Stimulated activated CD4-positive, alpha-beta T cell treated with anti-CD3 and anti-CD28 coated beads, TNF-alpha, amount 100 ng/mL, for 1 hour (primary cell): ENCODE data around the gene LGR5.
"Not testable (repeated sequence)": the region's sequence is repeated elsewhere in the genome, so short reads cannot be mapped to it uniquely, and the experiment has no call there.

Experiments
- DNase-seq, 3 donors: peaks; one replicate each; pipeline ENCODE4 v3.0.0-alpha.2; 2020; ENCODE audit warnings: low read depth in 3 of 3, low spot score in 1 of 3

LGR5 gene

GRCh38 chr12:71472441-71472911, 32.9 kb downstream of the LGR5 start:
- no peak for DNase-seq

GRCh38 chr12:71474791-71475190, 35.2 kb downstream of the LGR5 start:
- no peak for DNase-seq

GRCh38 chr12:71475280-71475679, 35.7 kb downstream of the LGR5 start:
- no peak for DNase-seq

- DNase-seq: no peak
Observed at GRCh38 chr12:71476513-71476912, 36.9 kb downstream of the LGR5 start.

- no peak for DNase-seq
Observed at GRCh38 chr12:71477609-71478008, 38.0 kb downstream of the LGR5 start.

- DNase-seq: no peak
Observed at GRCh38 chr12:71478270-71478669, 38.7 kb downstream of the LGR5 start.

- DNase-seq: no peak
Observed at GRCh38 chr12:71484272-71484905, 44.8 kb downstream of the LGR5 start.

- DNase-seq: not testable (repeated sequence)
Observed at GRCh38 chr12:71490844-71491243, 51.2 kb downstream of the LGR5 start.

GRCh38 chr12:71492604-71493003, 53.0 kb downstream of the LGR5 start:
- DNase-seq: no peak

GRCh38 chr12:71499834-71500233, 60.2 kb downstream of the LGR5 start:
- no peak for DNase-seq

- DNase-seq: no peak
Observed at GRCh38 chr12:71503579-71504391, 64.2 kb downstream of the LGR5 start.

GRCh38 chr12:71504476-71504875, 64.9 kb downstream of the LGR5 start:
- no peak for DNase-seq

- no peak for DNase-seq
Observed at GRCh38 chr12:71509705-71510104, 70.1 kb downstream of the LGR5 start.

- no peak for DNase-seq
Observed at GRCh38 chr12:71517145-71517846, 77.7 kb downstream of the LGR5 start.

GRCh38 chr12:71521125-71521524, 81.5 kb downstream of the LGR5 start:
- DNase-seq: no peak

- no peak for DNase-seq
Observed at GRCh38 chr12:71524626-71525025, 85.0 kb downstream of the LGR5 start.

GRCh38 chr12:71533703-71534102, 94.1 kb downstream of the LGR5 start:
- DNase-seq: no peak

- DNase-seq: no peak
Observed at GRCh38 chr12:71536279-71536938, 96.8 kb downstream of the LGR5 start.

- DNase-seq: no peak
Observed at GRCh38 chr12:71536939-71537622, 97.5 kb downstream of the LGR5 start.

- no peak for DNase-seq
Observed at GRCh38 chr12:71538807-71539206, 99.2 kb downstream of the LGR5 start.

GRCh38 chr12:71541583-71541982, 102.0 kb downstream of the LGR5 start:
- DNase-seq: no peak
